ENCODE data around the gene CNN2. TPM values are rescaled to one million over a fixed set of nuclear protein-coding genes. Genes with fewer than 3 reads are reported as not detected.
A peak's percentile ranks its signal among the peaks of the same experiment; 100 is the strongest.

Gene CNN2
- total RNA-seq, 2 donors from 2014 or later: 30.7 to 42.5 TPM

DNA sequence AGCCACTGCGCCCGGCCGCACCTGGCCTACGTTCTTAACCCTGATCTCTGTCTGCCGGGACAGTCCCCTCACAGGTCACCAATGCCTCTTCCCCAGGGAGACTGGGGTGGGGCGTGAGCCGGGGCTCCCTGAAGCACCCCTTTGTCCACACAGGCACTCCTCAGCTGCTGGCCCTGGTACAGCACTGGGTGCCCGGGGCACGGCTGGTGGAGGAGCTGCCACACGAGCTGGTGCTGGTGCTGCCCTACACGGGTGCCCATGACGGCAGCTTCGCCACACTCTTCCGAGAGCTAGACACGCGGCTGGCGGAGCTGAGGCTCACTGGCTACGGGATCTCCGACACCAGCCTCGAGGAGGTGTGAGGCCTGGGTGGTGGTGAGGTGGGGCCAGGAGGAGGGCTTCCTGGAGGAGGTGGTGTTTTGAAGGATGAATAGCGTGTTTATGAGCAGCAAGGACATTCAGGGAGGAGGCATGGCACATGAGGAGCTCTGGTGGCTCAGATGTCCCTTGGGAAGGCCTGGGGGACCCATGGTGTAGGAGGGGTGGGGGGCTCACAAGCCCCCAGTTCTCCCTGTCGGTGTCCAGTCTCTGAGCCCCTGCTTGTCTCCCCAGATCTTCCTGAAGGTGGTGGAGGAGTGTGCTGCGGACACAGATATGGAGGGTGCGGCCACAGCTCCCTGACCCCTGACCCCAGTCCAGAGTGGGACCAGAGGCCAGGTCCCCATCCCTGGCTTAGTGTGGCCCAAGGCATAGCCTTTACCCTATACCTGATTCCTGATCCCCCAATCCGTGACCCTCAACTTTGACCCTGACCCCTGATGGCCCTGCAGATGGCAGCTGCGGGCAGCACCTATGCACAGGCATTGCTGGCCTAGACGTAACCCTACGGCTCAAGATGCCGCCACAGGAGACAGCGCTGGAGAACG is 27.0 kb downstream of the CNN2 start:
- intact Hi-C loops (cut with DNase I): no loop called here
- no peak for ATAC-seq
- Histone ChIP-seq H3K36me3 (replicated peaks in 1 of 2; ENCODE audit: insufficient read depth in 1 of 2, low read depth in 2 of 2) (no peaks in the 10 kb centered on the region), H3K27me3 (no peaks in the 10 kb centered on the region), H3K9me3 (no peaks in the 10 kb centered on the region), H3K4me3 (no peak overlapping the region), H3K27ac (no peak overlapping the region), H3K4me1 (no peaks in the 10 kb centered on the region)
- TF ChIP-seq, protein P1, sequence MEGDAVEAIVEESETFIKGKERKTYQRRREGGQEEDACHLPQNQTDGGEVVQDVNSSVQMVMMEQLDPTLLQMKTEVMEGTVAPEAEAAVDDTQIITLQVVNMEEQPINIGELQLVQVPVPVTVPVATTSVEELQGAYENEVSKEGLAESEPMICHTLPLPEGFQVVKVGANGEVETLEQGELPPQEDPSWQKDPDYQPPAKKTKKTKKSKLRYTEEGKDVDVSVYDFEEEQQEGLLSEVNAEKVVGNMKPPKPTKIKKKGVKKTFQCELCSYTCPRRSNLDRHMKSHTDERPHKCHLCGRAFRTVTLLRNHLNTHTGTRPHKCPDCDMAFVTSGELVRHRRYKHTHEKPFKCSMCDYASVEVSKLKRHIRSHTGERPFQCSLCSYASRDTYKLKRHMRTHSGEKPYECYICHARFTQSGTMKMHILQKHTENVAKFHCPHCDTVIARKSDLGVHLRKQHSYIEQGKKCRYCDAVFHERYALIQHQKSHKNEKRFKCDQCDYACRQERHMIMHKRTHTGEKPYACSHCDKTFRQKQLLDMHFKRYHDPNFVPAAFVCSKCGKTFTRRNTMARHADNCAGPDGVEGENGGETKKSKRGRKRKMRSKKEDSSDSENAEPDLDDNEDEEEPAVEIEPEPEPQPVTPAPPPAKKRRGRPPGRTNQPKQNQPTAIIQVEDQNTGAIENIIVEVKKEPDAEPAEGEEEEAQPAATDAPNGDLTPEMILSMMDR (IDR thresholded peaks at IDR 0.05): no peak
- no peak for TF ChIP-seq POLR2A (IDR thresholded peaks at IDR 0.05)
- no peak for DNase-seq
- WGBS, 2 donors: 95% methylated on average over 23 to 31 of the region's 31 CpGs

DNA sequence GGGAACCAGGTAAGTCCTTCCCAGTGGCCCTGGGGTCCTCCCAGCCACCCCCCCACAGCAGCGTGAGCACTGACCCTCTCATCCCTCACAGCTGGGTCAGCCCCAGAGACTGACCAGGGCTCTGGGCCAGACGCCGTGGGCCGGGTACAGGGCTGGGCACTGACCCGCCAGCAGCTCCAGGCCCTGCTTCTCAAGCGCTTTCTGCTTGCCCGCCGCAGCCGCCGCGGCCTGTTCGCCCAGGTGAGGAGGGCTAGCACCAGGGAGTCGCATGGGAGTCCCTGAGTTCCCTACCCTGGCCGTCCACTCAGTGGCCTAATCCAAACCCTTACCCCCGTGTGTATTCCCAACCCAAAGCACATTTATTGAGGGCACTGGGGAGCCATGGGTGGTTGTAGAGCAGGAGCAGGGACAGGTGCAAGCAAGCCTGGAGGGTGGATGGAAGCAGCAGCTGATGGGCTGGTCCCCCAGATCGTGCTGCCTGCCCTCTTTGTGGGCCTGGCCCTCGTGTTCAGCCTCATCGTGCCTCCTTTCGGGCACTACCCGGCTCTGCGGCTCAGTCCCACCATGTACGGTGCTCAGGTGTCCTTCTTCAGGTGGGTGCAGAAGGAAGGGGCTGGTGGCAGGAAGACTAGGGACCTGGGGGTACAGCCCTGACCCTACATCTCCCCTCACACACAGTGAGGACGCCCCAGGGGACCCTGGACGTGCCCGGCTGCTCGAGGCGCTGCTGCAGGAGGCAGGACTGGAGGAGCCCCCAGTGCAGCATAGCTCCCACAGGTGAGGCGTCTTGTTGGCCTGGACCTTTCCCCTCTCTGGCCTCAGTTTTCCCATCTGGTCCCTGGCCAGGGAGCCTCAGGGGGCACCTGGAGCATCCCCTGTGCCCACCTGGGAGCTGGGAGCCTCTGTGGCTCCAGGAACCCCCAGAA is 28.0 kb downstream of the CNN2 start:
- H3K9me3 ChIP-seq: no peaks in the 10 kb centered on the region
- no peaks in the 10 kb centered on the region for H3K27me3 ChIP-seq
- H3K4me1 ChIP-seq: no peaks in the 10 kb centered on the region
- H3K4me3 ChIP-seq: no peak overlapping the region
- WGBS, 2 donors: 90 to 95% methylated on average over 7 to 28 of the region's 28 CpGs
- ATAC-seq (peak; percentile 4), DNase-seq (no peak)
- intact Hi-C loops (cut with DNase I): no loop called here
- no peaks in the 10 kb centered on the region for H3K36me3 ChIP-seq (replicated peaks in 1 of 2; ENCODE audit: insufficient read depth in 1 of 2, low read depth in 2 of 2)
- no peak for TF ChIP-seq POLR2A (IDR thresholded peaks at IDR 0.05)
- TF ChIP-seq, protein P1 (IDR thresholded peaks at IDR 0.05): no peak
- no peak overlapping the region for H3K27ac ChIP-seq

DNA sequence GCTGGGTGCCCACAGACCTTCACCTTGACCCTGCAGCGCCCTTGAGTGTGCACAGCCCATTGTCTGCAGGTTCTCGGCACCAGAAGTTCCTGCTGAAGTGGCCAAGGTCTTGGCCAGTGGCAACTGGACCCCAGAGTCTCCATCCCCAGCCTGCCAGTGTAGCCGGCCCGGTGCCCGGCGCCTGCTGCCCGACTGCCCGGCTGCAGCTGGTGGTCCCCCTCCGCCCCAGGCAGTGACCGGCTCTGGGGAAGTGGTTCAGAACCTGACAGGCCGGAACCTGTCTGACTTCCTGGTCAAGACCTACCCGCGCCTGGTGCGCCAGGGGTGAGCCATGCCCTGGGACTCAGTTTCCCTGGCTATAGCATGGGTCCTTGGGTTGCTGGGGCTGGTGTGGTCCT is 28.6 kb downstream of the CNN2 start:
- DNase-seq (no peak), ATAC-seq (no peak)
- Histone ChIP-seq H3K27me3 (no peaks in the 10 kb centered on the region), H3K4me1 (no peaks in the 10 kb centered on the region), H3K27ac (no peak overlapping the region), H3K36me3 (replicated peaks in 1 of 2; ENCODE audit: insufficient read depth in 1 of 2, low read depth in 2 of 2) (no peaks in the 10 kb centered on the region), H3K4me3 (no peak overlapping the region), H3K9me3 (no peaks in the 10 kb centered on the region)
- TF ChIP-seq, protein P1 (IDR thresholded peaks at IDR 0.05): no peak
- no peak for TF ChIP-seq POLR2A (IDR thresholded peaks at IDR 0.05)
- intact Hi-C loops (cut with DNase I): no loop called here
- WGBS, 2 donors: 93 to 97% methylated on average over 3 to 11 of the region's 14 CpGs

DNA sequence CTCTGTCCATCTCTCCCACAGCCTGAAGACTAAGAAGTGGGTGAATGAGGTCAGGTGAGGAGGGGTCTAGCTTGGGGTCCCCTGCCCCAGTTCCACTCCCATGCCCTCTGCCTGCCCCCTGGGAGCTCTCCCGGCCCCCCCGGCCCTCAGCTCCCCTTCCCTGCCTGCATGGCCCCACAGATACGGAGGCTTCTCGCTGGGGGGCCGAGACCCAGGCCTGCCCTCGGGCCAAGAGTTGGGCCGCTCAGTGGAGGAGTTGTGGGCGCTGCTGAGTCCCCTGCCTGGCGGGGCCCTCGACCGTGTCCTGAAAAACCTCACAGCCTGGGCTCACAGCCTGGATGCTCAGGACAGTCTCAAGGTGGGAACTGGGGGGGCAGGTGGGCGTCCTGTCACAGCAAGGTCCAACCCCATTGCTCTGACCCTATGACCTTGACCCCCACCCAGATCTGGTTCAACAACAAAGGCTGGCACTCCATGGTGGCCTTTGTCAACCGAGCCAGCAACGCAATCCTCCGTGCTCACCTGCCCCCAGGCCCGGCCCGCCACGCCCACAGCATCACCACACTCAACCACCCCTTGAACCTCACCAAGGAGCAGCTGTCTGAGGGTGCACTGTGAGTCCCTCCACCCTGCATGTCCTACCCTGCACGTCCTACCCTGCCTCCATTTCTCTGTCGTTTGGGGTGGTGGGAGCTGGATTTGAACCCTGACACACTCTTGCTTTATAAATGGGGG is 29.6 kb downstream of the CNN2 start:
- H3K4me1 ChIP-seq: no peaks in the 10 kb centered on the region
- ATAC-seq: no peak
- DNase-seq: no peak
- H3K4me3 ChIP-seq: no peak overlapping the region
- no peak overlapping the region for H3K27ac ChIP-seq
- intact Hi-C loops (cut with DNase I): no loop called here
- no peaks in the 10 kb centered on the region for H3K9me3 ChIP-seq
- WGBS, 2 donors: 96 to 97% methylated on average over 9 to 18 of the region's 20 CpGs
- H3K36me3 ChIP-seq (replicated peaks in 1 of 2; ENCODE audit: insufficient read depth in 1 of 2, low read depth in 2 of 2): no peaks in the 10 kb centered on the region
- no peak for TF ChIP-seq POLR2A (IDR thresholded peaks at IDR 0.05)
- TF ChIP-seq, protein P1 (IDR thresholded peaks at IDR 0.05): no peak
- H3K27me3 ChIP-seq: no peaks in the 10 kb centered on the region

All from body of pancreas (tissue), 4 donors.